NCI-H526 treated with DMSO at 0.1 percent for 48 hours (cell line): ENCODE data around the gene KCNS1.

Experiments
- DNase-seq: peaks from one replicate; lab custom pipeline; 2025; lab: John Stamatoyannopoulos, UW

The KCNS1 gene

DNA sequence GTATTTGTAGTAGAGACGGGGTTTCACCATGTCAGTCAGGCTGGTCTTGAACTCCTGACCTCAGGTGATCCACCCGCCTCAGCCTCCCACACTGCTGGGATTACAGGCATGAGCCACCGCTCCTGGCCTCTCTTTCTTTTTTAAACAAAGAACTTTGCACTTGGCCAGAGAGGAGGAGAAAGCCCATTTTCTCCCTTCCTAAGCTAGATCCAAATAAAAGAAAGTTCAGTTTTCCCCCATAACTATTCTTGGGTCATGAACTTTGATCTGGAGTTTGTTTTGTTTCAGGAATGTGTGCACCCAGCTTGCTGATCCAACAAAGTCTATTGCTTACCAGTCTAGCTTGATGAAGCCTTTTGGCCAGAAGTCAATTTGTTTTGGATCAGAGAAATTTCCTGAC, 23.4 kb downstream of the KCNS1 start:
- DNase-seq = no peak

DNA sequence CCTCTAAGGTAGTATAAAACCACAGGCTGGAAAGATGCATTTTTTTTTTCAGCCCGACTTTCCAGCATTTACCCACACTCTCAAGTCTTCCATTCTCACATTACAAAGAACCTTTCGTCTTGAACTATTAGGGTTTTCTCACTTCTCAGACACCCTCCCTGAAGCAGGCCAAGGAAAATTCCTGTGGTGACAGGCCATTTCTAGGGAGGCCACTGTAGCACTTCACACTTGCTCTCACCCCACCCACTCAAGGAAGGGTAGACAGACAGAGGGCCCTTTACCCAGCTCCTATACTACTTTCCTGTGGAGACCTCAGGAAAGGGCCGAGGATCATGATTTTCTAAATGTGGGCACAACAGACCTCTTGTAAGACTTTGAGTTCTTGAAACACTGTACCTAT, 27.7 kb downstream of the KCNS1 start:
- no peak for DNase-seq

GRCh38 chr20:45072066-45072465, 28.9 kb downstream of the KCNS1 start:
- no peak for DNase-seq

DNA sequence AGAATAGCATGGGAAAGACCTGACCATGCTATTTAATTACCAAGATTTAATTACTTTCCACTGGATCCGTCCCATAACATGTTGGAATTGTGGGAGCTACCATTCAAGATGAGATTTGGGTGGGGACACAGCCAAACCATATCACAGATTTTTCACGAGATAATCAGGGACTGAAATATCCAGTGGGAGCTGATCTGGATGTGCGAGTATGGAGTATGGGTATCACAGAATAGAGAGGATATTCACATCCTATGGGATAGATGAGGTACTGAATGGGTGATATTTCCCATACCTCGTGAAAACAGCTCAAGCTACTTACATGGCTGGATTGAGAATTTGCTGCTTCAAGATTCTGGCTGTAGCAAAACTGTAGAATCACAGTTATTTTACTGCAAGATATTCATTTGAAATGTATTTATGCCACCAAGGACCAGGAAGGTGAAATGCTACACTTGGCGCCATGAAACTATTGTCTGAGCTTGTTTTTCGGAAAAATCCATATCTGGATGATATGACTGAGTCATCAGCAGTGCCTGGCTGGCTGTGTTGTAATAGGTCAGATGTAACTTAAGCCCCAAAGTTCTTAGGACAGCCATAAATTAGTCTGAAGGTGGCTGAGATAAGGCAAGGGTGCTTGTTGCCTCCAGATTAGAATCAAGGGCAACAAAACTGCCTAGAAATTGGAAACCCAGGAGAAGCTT, 29.8 kb downstream of the KCNS1 start:
- DNase-seq = no peak

GRCh38 chr20:45069261-45069660, 31.7 kb downstream of the KCNS1 start:
- no peak for DNase-seq

DNA sequence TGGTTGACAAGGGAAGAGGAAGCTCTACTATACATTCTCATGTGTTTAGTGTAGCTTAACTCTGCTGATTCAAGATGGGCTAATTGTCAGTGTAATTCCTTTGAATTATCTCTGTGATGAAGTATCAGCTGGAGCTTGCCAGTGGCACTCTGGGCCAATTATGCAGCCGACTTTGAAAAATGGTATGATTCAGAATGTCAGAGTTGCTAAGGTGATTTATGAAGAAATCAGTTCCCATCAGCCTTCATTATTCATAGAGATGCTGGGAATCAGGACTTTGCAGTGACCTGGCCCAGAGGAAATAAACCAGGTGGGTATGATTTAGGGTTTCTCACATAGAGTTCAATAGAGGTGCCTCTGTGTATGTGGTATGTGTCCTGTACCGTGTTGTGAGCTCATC, 33.4 kb downstream of the KCNS1 start:
- DNase-seq = no peak

- no peak for DNase-seq
Measured at GRCh38 chr20:45067087-45067486, 33.8 kb downstream of the KCNS1 start.

GRCh38 chr20:45066372-45066771, 34.6 kb downstream of the KCNS1 start:
- DNase-seq = no peak

- no peak for DNase-seq
Measured at GRCh38 chr20:45064812-45065211, 36.1 kb downstream of the KCNS1 start.

DNA sequence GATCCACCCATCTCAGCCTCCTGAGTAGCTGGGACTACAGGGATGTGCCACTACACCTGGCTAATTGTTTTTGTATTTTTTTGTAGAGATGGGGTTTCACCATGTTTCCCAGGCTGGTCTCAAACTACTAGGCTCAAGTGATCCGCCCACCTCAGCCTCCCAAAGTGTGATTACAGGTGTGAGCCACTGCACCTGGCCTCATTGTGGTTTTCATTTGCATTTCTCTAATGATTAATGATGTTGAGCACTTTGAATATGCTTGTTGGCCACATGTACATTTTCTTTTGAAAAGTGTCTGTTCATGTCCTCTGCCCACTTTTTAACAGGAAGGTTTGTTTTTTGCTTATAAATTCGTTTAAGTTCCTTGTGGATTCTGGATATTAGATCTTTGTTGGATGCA, 37.8 kb downstream of the KCNS1 start:
- DNase-seq = peak; percentile 53

DNA sequence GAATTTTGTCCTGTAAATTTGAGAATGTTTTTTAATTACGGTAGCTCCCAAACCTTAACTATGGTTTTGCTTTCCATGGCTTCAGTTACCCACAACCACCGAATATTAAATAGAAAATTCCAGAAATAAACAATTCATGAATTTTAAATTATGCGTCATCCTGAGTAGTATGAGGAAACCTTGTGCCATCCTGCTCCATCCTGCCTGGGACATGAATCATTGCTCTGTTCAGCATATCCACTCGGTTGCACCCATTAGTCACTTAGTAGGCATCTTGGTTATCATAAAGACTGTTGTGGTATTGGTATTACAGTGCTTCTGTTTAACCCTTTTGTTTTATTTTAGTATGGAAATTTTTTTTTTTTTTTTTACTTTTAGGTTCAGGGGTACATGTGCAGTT, 39.7 kb downstream of the KCNS1 start:
- DNase-seq = no peak

DNA sequence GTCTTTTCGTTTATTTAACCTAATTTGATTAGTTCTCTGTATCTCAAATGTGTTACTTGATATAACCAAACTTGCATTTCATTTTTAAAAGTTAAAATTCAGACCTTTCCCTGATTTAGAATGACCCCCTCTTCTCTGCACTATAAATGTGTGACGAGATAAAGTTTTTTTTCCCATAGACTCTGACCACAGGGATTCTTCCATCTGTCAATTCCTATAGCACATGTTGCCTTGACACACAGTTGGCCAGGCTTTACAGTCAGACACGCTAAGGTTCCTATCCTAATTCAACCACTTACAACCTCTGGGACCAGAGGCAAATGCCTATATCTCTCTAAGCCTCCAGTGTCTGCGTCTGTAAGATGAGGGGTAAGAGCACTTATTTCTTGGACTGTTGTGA, 40.6 kb downstream of the KCNS1 start:
- no peak for DNase-seq

DNA sequence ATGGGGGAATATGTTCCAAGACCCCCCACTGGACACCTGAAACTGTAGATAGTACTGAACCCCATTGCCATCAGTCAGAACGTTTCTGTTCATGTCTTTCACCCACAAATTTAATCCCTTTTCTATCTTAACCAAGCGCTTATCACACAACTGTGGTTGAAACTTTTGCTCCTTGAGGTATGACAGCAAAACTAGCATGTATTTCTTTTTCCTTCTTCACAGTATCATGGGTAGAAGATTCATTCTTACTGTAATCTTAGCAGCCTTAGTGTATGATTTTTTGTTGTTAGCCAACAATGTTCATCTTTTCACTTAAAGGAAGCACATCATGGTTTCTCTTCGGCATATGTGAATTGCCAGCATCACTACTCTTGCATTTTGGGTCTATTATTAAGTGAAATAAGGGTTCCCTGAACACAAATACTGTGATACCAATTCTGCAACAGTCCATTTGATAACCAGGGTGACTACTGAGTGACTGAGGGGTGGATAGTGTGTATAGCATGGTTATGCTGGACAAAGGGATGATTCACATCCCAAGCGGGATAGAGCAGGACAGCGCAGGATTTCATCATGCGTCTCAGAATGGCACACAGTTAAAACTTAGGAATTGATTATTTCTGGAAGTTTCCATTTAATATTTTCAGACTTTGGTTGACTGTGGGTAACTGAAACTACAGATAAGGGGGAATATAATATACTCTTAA, 41.8 kb downstream of the KCNS1 start:
- no peak for DNase-seq

DNA sequence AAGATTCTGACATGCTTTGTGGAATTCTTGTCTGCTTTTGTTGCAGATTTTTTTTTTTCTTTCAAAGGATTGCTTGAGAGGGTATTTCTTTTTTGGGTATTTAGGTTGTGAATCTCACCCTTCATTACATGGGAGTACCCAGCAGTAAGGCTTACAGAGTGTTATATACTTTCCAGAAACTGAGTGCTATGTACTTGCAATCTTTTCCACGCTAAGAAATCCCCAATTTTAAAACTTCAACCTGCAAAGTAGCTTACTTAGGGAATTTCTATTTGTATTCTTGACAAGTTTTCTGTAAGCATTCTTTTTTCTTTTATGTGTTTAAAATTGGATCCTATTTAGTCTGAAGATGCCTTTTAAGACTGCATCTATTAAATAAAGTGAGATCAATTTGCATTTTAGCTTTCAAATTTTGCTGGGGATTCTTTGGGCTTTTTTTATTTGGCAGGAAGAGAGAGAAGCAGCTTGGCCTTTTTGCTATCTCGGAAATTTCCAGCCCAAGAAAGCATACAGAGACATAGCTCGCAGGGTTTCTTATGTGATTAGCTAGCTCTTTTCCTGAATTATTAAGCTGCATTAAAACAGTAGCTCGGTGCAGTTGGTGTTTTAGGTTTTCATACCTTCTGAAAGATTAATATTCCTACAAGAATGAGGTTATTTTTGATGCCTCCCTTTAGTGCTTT, 42.6 kb downstream of the KCNS1 start:
- no peak for DNase-seq

DNA sequence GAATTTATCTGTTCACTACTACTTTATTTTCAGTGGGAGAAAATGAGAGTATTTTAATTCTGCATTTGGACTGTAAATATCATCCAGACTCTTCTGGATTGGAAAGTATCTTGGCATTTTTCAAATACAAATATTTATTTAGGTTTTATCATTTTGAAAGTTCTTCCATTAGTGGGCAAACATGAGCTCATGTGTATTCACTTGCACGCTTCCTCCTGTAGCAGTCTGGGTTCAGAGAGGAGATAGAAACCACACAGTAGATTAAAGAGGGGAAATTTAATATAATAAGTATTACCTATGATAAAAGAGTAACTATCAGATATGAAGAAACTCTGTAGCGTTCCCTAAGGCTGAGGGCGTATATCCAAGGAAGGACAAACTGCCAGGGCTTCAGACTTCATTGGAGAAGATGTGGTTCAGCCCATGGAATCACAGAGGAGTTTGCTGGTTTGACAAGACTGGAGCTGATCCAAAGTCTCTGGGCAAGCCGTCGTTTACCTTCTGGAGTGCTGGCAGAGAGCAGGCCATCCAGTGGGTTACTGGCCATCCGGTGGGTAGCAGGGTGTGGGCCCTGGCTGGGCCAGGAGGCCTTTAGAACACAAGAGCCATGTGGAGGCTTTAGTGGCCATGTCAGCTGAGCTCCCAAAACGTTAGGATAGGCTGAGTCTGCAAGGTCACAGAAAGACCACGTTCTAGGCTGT, 44.3 kb downstream of the KCNS1 start:
- DNase-seq = no peak

GRCh38 chr20:45055056-45055455, 45.9 kb downstream of the KCNS1 start:
- no peak for DNase-seq

GRCh38 chr20:45053430-45054351, 47.2 kb downstream of the KCNS1 start:
- DNase-seq = no peak

- DNase-seq = no peak
Measured at GRCh38 chr20:45052698-45053429, 48.1 kb downstream of the KCNS1 start.

DNA sequence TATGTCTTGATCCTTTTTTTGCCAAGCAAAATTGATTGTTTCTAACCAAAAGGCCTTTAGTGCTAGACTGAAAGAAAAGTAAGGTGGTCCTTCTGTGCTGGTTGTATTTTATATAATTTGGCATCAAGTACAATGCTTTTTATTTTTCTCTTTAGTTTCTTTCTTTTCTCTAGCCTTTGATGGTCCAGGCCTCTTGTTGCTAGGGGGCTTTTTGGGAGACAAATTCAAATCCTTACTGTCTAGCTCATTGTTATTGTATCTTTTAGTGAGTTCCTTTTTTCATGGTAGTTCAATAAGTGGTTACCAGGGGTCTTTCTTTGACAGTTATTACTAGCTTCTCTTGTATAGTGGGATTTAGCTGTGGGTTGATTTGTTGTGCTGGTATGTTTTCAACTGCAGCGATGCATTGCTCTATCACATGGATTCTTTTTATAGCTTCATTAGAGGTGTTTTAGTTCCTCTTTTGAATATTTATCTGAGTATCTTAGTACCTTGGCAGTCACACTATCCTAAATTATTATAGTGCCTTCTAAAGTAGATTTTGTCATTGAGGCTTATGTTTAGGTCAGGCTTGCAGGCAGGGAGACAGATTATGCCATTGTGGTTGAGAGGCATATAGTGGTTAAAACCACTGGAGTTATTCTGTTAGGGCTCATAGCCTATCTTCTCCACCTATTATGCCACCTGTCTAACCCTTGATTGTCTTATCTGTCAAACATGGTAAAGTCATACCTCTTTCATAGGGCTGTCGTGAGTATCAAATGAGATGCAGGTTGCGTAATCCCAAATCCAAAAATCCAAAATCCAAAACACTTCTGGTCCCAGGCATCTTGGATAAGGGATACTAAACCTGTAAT, 49.5 kb downstream of the KCNS1 start:
- DNase-seq = no peak

GRCh38 chr20:45049904-45050471, 50.9 kb downstream of the KCNS1 start:
- no peak for DNase-seq
